K562 (cell line): ENCODE data around the gene PPP1R13B. TPM values are rescaled to one million over a fixed set of nuclear protein-coding genes. Genes with fewer than 3 reads are reported as not detected.

ENCODE experiments used
- ATAC-seq: fragments of 200-7000 bp; cut with Tn5 transposase; 3 replicates; pipeline ENCODE4 v1.9.1; 2020; ENCODE audit warnings: moderate library complexity
- BruUV-seq: library from RNA; stranded (reverse); fragments of 400-500 nt; replicated peaks from 2 replicates; lab custom pipeline; 2021; lab: Mats Ljungman, UMichigan
- CTCF ChIA-PET: fragments of 300-600 bp; formaldehyde crosslinking; extraction: SDS; loops from one replicate; lab custom pipeline; 2021; ENCODE audit warnings: low intra/inter-chr PET ratio; lab: Yijun Ruan, JAX
- POLR2A ChIA-PET: fragments of 300-600, 350-650 bp; sonication (Branson Sonifier 250); formaldehyde crosslinking; extraction: SDS; loops from one replicate; lab custom pipeline; 2021; ENCODE audit warnings: antibody characterized with exemption, inconsistent platforms; lab: Yijun Ruan, JAX
- DNase-seq, 4 experiments: peaks; one replicate each; pipeline versions ENCODE4 v3.0.0 to v3.0.0-alpha.2; 2011 to 2018; ENCODE audit warnings: low spot score in 3 of 4, mixed read lengths in 3 of 4; ENCODE audit errors: extremely low read depth in 1 of 4
- FAIRE-seq: peaks from 2 replicates; lab custom pipeline; 2011; peaks lifted over from hg19 to GRCh38; lab: Jason Lieb, UNC
- H2AFZ ChIP-seq: 2 replicates; pipeline ENCODE4 v1.6.0; 2011; ENCODE audit warnings: low read depth, low read length, control low read depth, inconsistent platforms
- H3K27ac ChIP-seq: fragments of 200-600 bp; 3 replicates; pipeline ENCODE4 v1.8.0; 2011; ENCODE audit warnings: low read depth, mild to moderate bottlenecking, control low read depth, inconsistent platforms, low read length, moderate library complexity, mixed read lengths; ENCODE audit errors: extremely low read depth
- H3K27me3 ChIP-seq, 2 experiments: fragments of 300-600 bp in 1 of 2; 2 replicates in 1 of 2; 3 replicates in 1 of 2; pipeline versions ENCODE4 v1.6.0 to v1.8.0; 2011; ENCODE audit warnings: inconsistent platforms in 2 of 2, low read length in 2 of 2, mild to moderate bottlenecking in 1 of 2, mixed read lengths in 1 of 2, moderate library complexity in 1 of 2; ENCODE audit not compliant: control insufficient read depth in 2 of 2, insufficient read depth in 2 of 2
- H3K36me3 ChIP-seq: fragments of 300-600 bp; 3 replicates; pipeline ENCODE4 v1.8.0; 2011; ENCODE audit warnings: mild to moderate bottlenecking, low read length, inconsistent platforms; ENCODE audit not compliant: control insufficient read depth, insufficient read depth
- H3K4me1 ChIP-seq, 2 experiments: fragments of 200-600 bp in 1 of 2; replicated peaks in 1 of 2; 2 replicates in 1 of 2; 3 replicates in 1 of 2; pipeline versions ENCODE4 v1.5.1 to v1.8.0; 2011; ENCODE audit warnings: inconsistent platforms in 2 of 2, low read length in 2 of 2, mild to moderate bottlenecking in 1 of 2, mixed read lengths in 1 of 2, moderate library complexity in 1 of 2; ENCODE audit not compliant: control insufficient read depth in 2 of 2, insufficient read depth in 2 of 2
- H3K4me2 ChIP-seq: 2 replicates; pipeline ENCODE4 v1.6.1; 2011; ENCODE audit warnings: low read length, control low read depth, inconsistent platforms, mixed read lengths; ENCODE audit not compliant: insufficient read depth
- H3K4me3 ChIP-seq: fragments of 200-600 bp; sonication (generic), shearing (Covaris generic); 2 replicates; pipeline ENCODE4 v1.5.1; 2016; ENCODE audit warnings: control low read depth, inconsistent platforms
- H3K79me2 ChIP-seq: fragments of 200-600 bp; 3 replicates; pipeline ENCODE4 v1.8.0; 2011; ENCODE audit warnings: low read length, inconsistent platforms; ENCODE audit not compliant: control insufficient read depth, insufficient read depth
- H3K9ac ChIP-seq, 2 experiments: 2 replicates each; pipeline versions ENCODE4 v1.6.0 to v1.6.1; 2011; ENCODE audit warnings: low read depth in 2 of 2, low read length in 2 of 2, control low read depth in 1 of 2, inconsistent platforms in 1 of 2, mild to moderate bottlenecking in 1 of 2, mixed read lengths in 1 of 2; ENCODE audit not compliant: insufficient read depth in 1 of 2
- H3K9me1 ChIP-seq: one replicate; pipeline ENCODE4 v1.6.0; 2011; ENCODE audit warnings: inconsistent platforms, mild to moderate bottlenecking, low read length, moderate library complexity; ENCODE audit not compliant: control insufficient read depth, insufficient read depth
- H3K9me3 ChIP-seq: replicated peaks from 2 replicates; pipeline ENCODE4 v1.5.1; 2011; ENCODE audit warnings: low read depth, low read length, inconsistent platforms; ENCODE audit not compliant: control insufficient read depth, insufficient read depth
- H4K20me1 ChIP-seq: replicated peaks from 2 replicates; pipeline ENCODE4 v1.6.1; 2011; ENCODE audit warnings: low read length, inconsistent platforms, mixed read lengths; ENCODE audit not compliant: control insufficient read depth, insufficient read depth
- DDX20 ChIP-seq: fragments of 450-650 bp; IDR thresholded peaks from 2 replicates; pipeline ENCODE4 v1.6.1; 2016; ENCODE audit warnings: missing genetic modification characterization, low read depth, mild to moderate bottlenecking, missing compliant biosample characterization, moderate library complexity
- MXD1 ChIP-seq: fragments of 250-450 bp; sonication (Bioruptor Pico); IDR thresholded peaks from 2 replicates; pipeline ENCODE4 v1.8.0; 2021; ENCODE audit warnings: borderline replicate concordance, mild to moderate bottlenecking, moderate library complexity; ENCODE audit not compliant: poor library complexity, severe bottlenecking
- PTRF ChIP-seq: fragments of 450-650 bp; IDR thresholded peaks from 2 replicates; pipeline ENCODE4 v1.6.1; 2016; ENCODE audit warnings: mild to moderate bottlenecking, missing genetic modification characterization, missing compliant biosample characterization
- SNIP1 ChIP-seq: fragments of 450-650 bp; IDR thresholded peaks from 2 replicates; pipeline ENCODE4 v1.7.1; 2017; ENCODE audit warnings: low read depth, mild to moderate bottlenecking
- TFE3 ChIP-seq: fragments of 450-650 bp; formaldehyde crosslinking; IDR thresholded peaks from 2 replicates; pipeline ENCODE4 v1.4.0; 2020; ENCODE audit warnings: mild to moderate bottlenecking, mixed read lengths
- TSHZ1 ChIP-seq: fragments of 250-450 bp; sonication (Bioruptor Pico); IDR thresholded peaks from 2 replicates; pipeline ENCODE4 v1.4.0; 2020; ENCODE audit warnings: mild to moderate bottlenecking, moderate library complexity
- UBTF ChIP-seq, 2 experiments: IDR thresholded peaks; 2 replicates each; pipeline ENCODE4 v1.6.1; 2012; ENCODE audit warnings: improper control_type of control experiment in 2 of 2, low read depth in 2 of 2, low read length in 2 of 2, borderline replicate concordance in 1 of 2
- WGBS: fragments of 100-300 bp; shearing (Covaris generic); methylation state at CpG from one replicate; pipeline ENCODE4 v1.1.6; 2016; ENCODE audit warnings: low coverage, mixed read lengths; ENCODE audit not compliant: insufficient coverage; ENCODE audit errors: missing lambda C conversion rate; 5-methylcytosine and 5-hydroxymethylcytosine counted together
- in situ Hi-C: fragments of 300-500 bp; cut with MboI; formaldehyde crosslinking; loops from 4 replicates; pipeline ENCODE4 v1.15.0; 2018; ENCODE audit warnings: inconsistent platforms, mixed read lengths
- intact Hi-C: fragments of 100-400 bp; cut with micrococcal nuclease; formaldehyde crosslinking; loops from 2 replicates; pipeline ENCODE4 v1.14.2; 2022
- polyA plus RNA-seq, 8 experiments: library from polyadenylated mRNA; depleted of rRNA in 4 of 8; stranded (reverse) in 5 of 8; unstranded in 3 of 8; fragments of >200 nt; fragmentation: Nextera tagmentation in 2 of 8; fragmentation: Illumina TruSeq in 1 of 8; extraction: Ambion mirVana in 2 of 8; extraction: Trizol in 1 of 8; gene quantifications; 2 replicates each; pipeline versions ENCODE4 v1.2.1 to v1.2.3, GENCODE V29; 2011 to 2014; ENCODE audit warnings: inconsistent platforms in 1 of 8, missing spikeins in 1 of 8
- total RNA-seq, 7 experiments: library from RNA; depleted of rRNA in 6 of 7; stranded (reverse); fragments of >200 nt in 6 of 7; fragmentation: Illumina TruSeq in 2 of 7; extraction: Trizol in 2 of 7; gene quantifications; 2 replicates each; pipeline versions ENCODE4 v1.2.1 to v1.2.3, GENCODE V29; 2011 to 2021; ENCODE audit warnings: low replicate concordance in 1 of 7

Gene PPP1R13B
- total and polyA plus RNA-seq, 9 of the 15 experiments (the other 6 are each of a cell fraction or from before 2014, with no cell fraction given), result 0.03 to 1.7 (median 0.15) TPM

GRCh38 chr14:103734081-103734888 is 113.1 kb downstream of the PPP1R13B start:
- H3K79me2 ChIP-seq, result no peaks in the 10 kb centered on the region
- peaks cover 0 to 4% of the 10 kb centered on the region in 2 experiments; a peak in 1 of 5 replicates for H3K27me3 ChIP-seq
- no peak overlapping the region for H3K9ac ChIP-seq
- no peaks in the 10 kb centered on the region for H4K20me1 ChIP-seq
- ATAC-seq, result no peak
- no peak for FAIRE-seq
- peaks cover 10 to 35% of the 10 kb centered on the region in 2 experiments; a peak in 4 of 5 replicates for H3K4me1 ChIP-seq
- peaks cover 35% of the 10 kb centered on the region; the same call in 2 of the 3 replicates for H3K36me3 ChIP-seq
- DNase-seq, result no peak
- in situ Hi-C loops, result no loop called here
- H3K9me1 ChIP-seq, result no peaks in the 10 kb centered on the region
- WGBS, result 89% methylated on average over 13 of the region's 23 CpGs
- no peak overlapping the region for H3K4me3 ChIP-seq
- H3K9me3 ChIP-seq, result no peaks in the 10 kb centered on the region
- H2AFZ ChIP-seq, result no peak overlapping the region
- ChIA-PET POLR2A (interaction anchor here (0.7 to 1.0 kb wide), 3 partner anchors 17 to 258 kb away, joined by 3 to 4 read pairs (median 4); no protein-coding TSS in a partner anchor), CTCF (no interaction called here)
- no peak overlapping the region for H3K4me2 ChIP-seq
- BruUV-seq, result no TSS peak
- intact Hi-C loops, result no loop called here
- no peak overlapping the region for H3K27ac ChIP-seq
- no peak for TF ChIP-seq PTRF (tag)
- no peak for TF ChIP-seq SNIP1
- TF ChIP-seq MXD1 (CRISPR knock-in tag), result no peak
- no peak for TF ChIP-seq TSHZ1 (CRISPR knock-in tag)
- TF ChIP-seq DDX20 (tag), result no peak
- no peak for TF ChIP-seq TFE3 (CRISPR knock-in tag)
- TF ChIP-seq UBTF (IDR thresholded peaks at IDR 0.05; ENCODE audit: borderline replicate concordance in 1 of 2, low read depth in 2 of 2, low read length in 2 of 2), result no peak
